Measurements from ENCODE around the gene SLC13A4.
"Not testable (repeated sequence)": the region's sequence is repeated elsewhere in the genome, so short reads cannot be mapped to it uniquely, and the experiment has no call there.

DNA sequence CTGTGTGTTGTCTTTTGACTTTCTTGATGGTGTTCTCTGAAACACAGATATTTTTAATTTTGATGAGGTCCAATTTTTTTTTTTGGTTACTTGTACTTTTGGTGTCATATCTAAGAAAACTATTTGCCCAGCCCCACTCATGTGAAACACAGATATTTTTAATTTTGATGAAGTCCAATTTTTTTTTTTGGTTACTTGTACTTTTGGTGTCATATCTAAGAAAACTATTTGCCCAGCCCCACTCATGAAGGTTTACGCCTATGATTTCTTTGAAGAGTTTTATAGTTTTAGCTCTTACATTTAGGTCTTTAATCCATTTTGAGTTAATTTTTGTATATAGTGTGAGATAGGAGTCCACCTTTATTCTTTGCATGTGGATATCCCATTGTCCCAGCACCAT is 60.4 kb downstream of the SLC13A4 start:
- TF ChIP-seq, protein P1, sequence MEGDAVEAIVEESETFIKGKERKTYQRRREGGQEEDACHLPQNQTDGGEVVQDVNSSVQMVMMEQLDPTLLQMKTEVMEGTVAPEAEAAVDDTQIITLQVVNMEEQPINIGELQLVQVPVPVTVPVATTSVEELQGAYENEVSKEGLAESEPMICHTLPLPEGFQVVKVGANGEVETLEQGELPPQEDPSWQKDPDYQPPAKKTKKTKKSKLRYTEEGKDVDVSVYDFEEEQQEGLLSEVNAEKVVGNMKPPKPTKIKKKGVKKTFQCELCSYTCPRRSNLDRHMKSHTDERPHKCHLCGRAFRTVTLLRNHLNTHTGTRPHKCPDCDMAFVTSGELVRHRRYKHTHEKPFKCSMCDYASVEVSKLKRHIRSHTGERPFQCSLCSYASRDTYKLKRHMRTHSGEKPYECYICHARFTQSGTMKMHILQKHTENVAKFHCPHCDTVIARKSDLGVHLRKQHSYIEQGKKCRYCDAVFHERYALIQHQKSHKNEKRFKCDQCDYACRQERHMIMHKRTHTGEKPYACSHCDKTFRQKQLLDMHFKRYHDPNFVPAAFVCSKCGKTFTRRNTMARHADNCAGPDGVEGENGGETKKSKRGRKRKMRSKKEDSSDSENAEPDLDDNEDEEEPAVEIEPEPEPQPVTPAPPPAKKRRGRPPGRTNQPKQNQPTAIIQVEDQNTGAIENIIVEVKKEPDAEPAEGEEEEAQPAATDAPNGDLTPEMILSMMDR (IDR thresholded peaks at IDR 0.05): not testable (repeated sequence)
- not testable (repeated sequence) for TF ChIP-seq POLR2A (IDR thresholded peaks at IDR 0.05)
